Gastrocnemius medialis (tissue), 4 donors: ENCODE results near the gene ENTR1. TPM values are rescaled to one million over a fixed set of nuclear protein-coding genes. Genes with fewer than 3 reads are reported as not detected.
A peak's percentile ranks its signal among the peaks of the same experiment; 100 is the strongest.

Source experiments
- ATAC-seq, 2 donors: fragments of 150-250 bp; one replicate each; pipeline ENCODE4 v1.9.1; 2016
- DNase-seq, 2 donors: peaks; one replicate each; pipeline ENCODE4 v3.0.0-alpha.2; 2019
- H3K27ac ChIP-seq, 4 donors: fragments of 200-600 bp; sonication (generic); 1 replicate in 1 of 4; 2 replicates in 3 of 4; pipeline ENCODE4 v1.5.1; 2016 to 2018; ENCODE audit warnings: mild to moderate bottlenecking in 2 of 4, moderate library complexity in 1 of 4
- H3K27me3 ChIP-seq, 3 donors: fragments of 200-600 bp; sonication (generic) in 2 of 3; 1 replicate in 1 of 3; 2 replicates in 2 of 3; pipeline versions ENCODE4 v1.5.1 to v1.6.0; 2016 to 2019; ENCODE audit warnings: mild to moderate bottlenecking in 1 of 3, moderate library complexity in 1 of 3
- H3K36me3 ChIP-seq, 2 donors: fragments of 200-600 bp; sonication (generic) in 1 of 2; one replicate each; pipeline ENCODE4 v1.5.1; 2017 to 2018
- H3K4me1 ChIP-seq, 2 donors: fragments of 200-600 bp; sonication (generic) in 1 of 2; one replicate each; pipeline ENCODE4 v1.5.1; 2016 to 2017; ENCODE audit warnings: mild to moderate bottlenecking in 2 of 2
- H3K4me3 ChIP-seq, 4 donors: fragments of 200-600 bp; sonication (generic) in 3 of 4; 1 replicate in 1 of 4; 2 replicates in 3 of 4; pipeline ENCODE4 v1.5.1; 2016 to 2019; ENCODE audit warnings: mild to moderate bottlenecking in 2 of 4
- H3K9me3 ChIP-seq, 3 donors: fragments of 200-600 bp; sonication (generic) in 2 of 3; 1 replicate in 1 of 3; 2 replicates in 2 of 3; pipeline ENCODE4 v1.5.1; 2016 to 2019
- CTCF ChIP-seq, 5 experiments: fragments of 450-650 bp in 3 of 5; fragments of 200-600 bp in 2 of 5; sonication (generic) in 2 of 5; IDR thresholded peaks in 4 of 5; conservative IDR thresholded peaks in 1 of 5; 1 replicate in 4 of 5; 2 replicates in 1 of 5; pipeline ENCODE4 v1.5.1; 2016 to 2019; ENCODE audit warnings: antibody characterized with exemption in 5 of 5, mild to moderate bottlenecking in 3 of 5, moderate library complexity in 3 of 5
- POLR2A ChIP-seq, 2 donors: fragments of 450-650 bp; IDR thresholded peaks; one replicate each; pipeline ENCODE4 v1.6.1; 2017; ENCODE audit warnings: antibody characterized with exemption in 2 of 2, mild to moderate bottlenecking in 2 of 2, moderate library complexity in 2 of 2
- in situ Hi-C, 4 donors: fragments of 200-750 bp; cut with MboI; loops; one replicate each; pipeline versions ENCODE4 v1.15.0 to v1.8.0; 2017; ENCODE audit warnings: low sequenced_read_pairs in 4 of 4
- intact Hi-C: fragments of 100-400 bp; cut with DNase I; formaldehyde crosslinking; loops from one replicate; pipeline ENCODE4 v1.15.1; 2023; ENCODE audit warnings: low total_unique reads
- total RNA-seq, 4 donors: library from RNA; depleted of rRNA; stranded (reverse); fragments of >200 nt; gene quantifications; one replicate each; pipeline versions ENCODE4 v1.1.0 to v1.2.3, GENCODE V29; 2016

The ENTR1 gene
- total RNA-seq, 4 donors from 2014 or later = 23.2 to 43.5 (median 36.5) TPM

DNA sequence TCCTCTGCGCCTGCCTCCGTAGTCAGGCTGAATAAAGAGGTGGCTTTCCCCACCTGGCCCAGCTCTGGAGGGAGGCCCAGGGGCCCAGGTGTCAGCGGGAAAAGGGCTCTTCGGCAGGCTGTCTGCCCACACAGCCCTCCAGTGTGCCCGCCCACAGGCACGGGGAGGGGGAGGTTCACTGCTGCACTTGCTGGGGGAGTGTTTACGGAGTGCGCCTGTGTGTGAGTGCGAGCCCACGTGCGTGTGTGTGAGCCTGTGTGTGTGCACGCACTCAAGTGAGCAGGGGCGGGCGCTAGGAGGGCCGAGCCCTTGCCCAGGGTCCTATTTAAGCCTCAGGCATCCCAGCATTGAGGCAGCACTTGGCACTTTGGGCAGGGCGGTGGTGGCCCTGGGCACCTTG is 57.7 kb downstream of the ENTR1 start:
- intact Hi-C loops = no loop called here
- Histone ChIP-seq H3K27me3 (no peaks in the 10 kb centered on the region), H3K4me1 (no peaks in the 10 kb centered on the region), H3K36me3 (no peaks in the 10 kb centered on the region), H3K9me3 (no peaks in the 10 kb centered on the region), H3K4me3 (peak overlapping the region in 1 of 4 donors; percentile 40), H3K27ac (no peak overlapping the region)
- in situ Hi-C loops = no loop called here
- DNase-seq = no peak
- TF ChIP-seq POLR2A (IDR thresholded peaks at IDR 0.05) (no peak), CTCF (IDR thresholded peaks at IDR 0.05 in 4 of 5, conservative IDR thresholded peaks at IDR 0.05 in 1 of 5) (no peak)
- no peak for ATAC-seq

Other genes starting within 250 kb of the ENTR1 start
- not detected for gene LHX3, start 205.5 kb downstream of the ENTR1 start, total RNA-seq
- 1 to 10 TPM; 3.3 to 5.8 (median 5.2) TPM for gene QSOX2, start 164.8 kb downstream of the ENTR1 start, total RNA-seq
- not detected for gene CCDC187, start 106.5 kb downstream of the ENTR1 start, total RNA-seq
- gene GPSM1, start 83.1 kb downstream of the ENTR1 start, total RNA-seq = 1 to 10 TPM in 2 of 4 donors, under 1 TPM in 1, not detected in 1; 0.98 to 1.7 (median 1.2) TPM
- gene DNLZ, start 46.9 kb downstream of the ENTR1 start, total RNA-seq = 10 to 100 TPM; 37.9 to 65.1 (median 54.3) TPM
- 1 to 10 TPM in 1 of 4 donors, under 1 TPM in 3; 0.34 to 1.2 (median 0.69) TPM for gene CARD9, start 36.9 kb downstream of the ENTR1 start, total RNA-seq
- gene SNAPC4, start 10.4 kb downstream of the ENTR1 start, total RNA-seq = 1 to 10 TPM; 2.3 to 6.0 (median 3.9) TPM
- gene PMPCA, start within 50 bp of the ENTR1 start, total RNA-seq = 10 to 100 TPM; 35.9 to 63.1 (median 42.7) TPM
- gene INPP5E, start 29.2 kb upstream of the ENTR1 start, total RNA-seq = 1 to 10 TPM; 5.0 to 6.7 (median 5.9) TPM
- gene SEC16A, start 72.4 kb upstream of the ENTR1 start, total RNA-seq = 10 to 100 TPM; 23.9 to 50.4 (median 46.6) TPM
- 10 to 100 TPM in 1 of 4 donors, 1 to 10 TPM in 3; 6.3 to 15.4 (median 8.2) TPM for gene NOTCH1, start 135.4 kb upstream of the ENTR1 start, total RNA-seq